GM18907 (cell line): ENCODE results near the gene CCDC40.
A peak's percentile ranks its signal among the peaks of the same experiment; 100 is the strongest.
"Not testable (repeated sequence)": the region's sequence is repeated elsewhere in the genome, so short reads cannot be mapped to it uniquely, and the experiment has no call there.

Experiments used
- ATAC-seq: cut with Tn5 transposase; IDR thresholded peaks from one replicate; pipeline ENCODE4 v1.9.1; 2021; ENCODE audit warnings: mild to moderate bottlenecking, moderate library complexity; ENCODE audit not compliant: unreplicated experiment

The CCDC40 gene

GRCh38 chr17:80035937-80036714 is at the start of gene CCDC40:
Gene CCDC40, plus strand, starts transcription at chr17:80036642. Its CDS starts 21 bp downstream, at chr17:80036663.
- ATAC-seq: peak; percentile 66

- ATAC-seq: no peak
These were observed 49.1 kb upstream of the CCDC40 start for GRCh38 chr17:79987187-79987934.

GRCh38 chr17:79987935-79988184 is 48.6 kb upstream of the CCDC40 start:
- no peak for ATAC-seq

GRCh38 chr17:79988185-79988971 is 48.1 kb upstream of the CCDC40 start:
- no peak for ATAC-seq

GRCh38 chr17:79989106-79989835 is 47.2 kb upstream of the CCDC40 start:
- no peak for ATAC-seq

GRCh38 chr17:79990051-79990592 is 46.3 kb upstream of the CCDC40 start:
- ATAC-seq: no peak

- ATAC-seq: no peak
These were observed 45.7 kb upstream of the CCDC40 start for GRCh38 chr17:79990704-79991103.

GRCh38 chr17:79991140-79991923 is 45.1 kb upstream of the CCDC40 start:
- no peak for ATAC-seq

GRCh38 chr17:79991924-79992648 is 44.4 kb upstream of the CCDC40 start:
- no peak for ATAC-seq

- no peak for ATAC-seq
These were observed 43.6 kb upstream of the CCDC40 start for GRCh38 chr17:79992649-79993389.

GRCh38 chr17:79993390-79994227 is 42.8 kb upstream of the CCDC40 start:
- no peak for ATAC-seq

- not testable (repeated sequence) for ATAC-seq
These were observed 42.2 kb upstream of the CCDC40 start for GRCh38 chr17:79994228-79994569.

GRCh38 chr17:79994602-79995001 is 41.8 kb upstream of the CCDC40 start:
- no peak for ATAC-seq

GRCh38 chr17:79995696-79996095 is 40.7 kb upstream of the CCDC40 start:
- no peak for ATAC-seq

- no peak for ATAC-seq
These were observed 40.2 kb upstream of the CCDC40 start for GRCh38 chr17:79996291-79996690.

- ATAC-seq: peak; percentile 69
These were observed 39.3 kb upstream of the CCDC40 start for GRCh38 chr17:79997011-79997660.

- no peak for ATAC-seq
These were observed 36.3 kb upstream of the CCDC40 start for GRCh38 chr17:80000136-80000535.
